HL-60 (cell line): Measurements from ENCODE around the gene TRIM61.

ENCODE experiments used
- CTCF ChIP-seq: IDR thresholded peaks from one replicate; pipeline ENCODE4 v1.5.1; 2011; ENCODE audit warnings: low read length, control low read depth, inconsistent platforms; ENCODE audit not compliant: insufficient read depth
- GABPA ChIP-seq: IDR thresholded peaks from 2 replicates; pipeline ENCODE4 v1.6.1; 2012; ENCODE audit warnings: low read depth
- POLR2AphosphoS5 ChIP-seq: IDR thresholded peaks from 2 replicates; pipeline ENCODE4 v1.6.1; 2012; ENCODE audit warnings: low read depth
- TF ChIP-seq, protein P1 (sequence below): IDR thresholded peaks from 2 replicates; pipeline ENCODE4 v1.6.1; 2012; ENCODE audit warnings: low read depth; ENCODE audit not compliant: insufficient replicate concordance

DNA sequence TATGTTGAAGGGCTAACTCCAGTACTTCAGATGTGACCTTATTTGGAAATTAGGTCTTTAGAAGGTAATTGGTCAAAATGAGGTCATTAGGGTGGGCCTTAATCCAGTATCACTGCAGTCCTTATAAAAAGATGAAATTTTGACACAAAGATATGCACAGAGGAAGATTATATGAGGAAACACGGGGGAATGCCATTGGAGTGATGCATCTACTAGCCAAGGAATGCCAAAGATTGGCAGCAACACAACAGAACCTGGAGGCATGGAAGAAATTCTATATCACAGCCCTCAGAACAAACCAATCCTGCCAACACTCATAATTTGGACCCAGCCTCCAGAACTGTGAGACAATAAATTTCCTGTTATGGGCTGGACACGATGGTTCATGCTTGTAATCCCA, 17.6 kb downstream of the TRIM61 start:
- TF ChIP-seq CTCF (no peak), GABPA (no peak), POLR2AphosphoS5 (no peak)
- TF ChIP-seq, protein P1, sequence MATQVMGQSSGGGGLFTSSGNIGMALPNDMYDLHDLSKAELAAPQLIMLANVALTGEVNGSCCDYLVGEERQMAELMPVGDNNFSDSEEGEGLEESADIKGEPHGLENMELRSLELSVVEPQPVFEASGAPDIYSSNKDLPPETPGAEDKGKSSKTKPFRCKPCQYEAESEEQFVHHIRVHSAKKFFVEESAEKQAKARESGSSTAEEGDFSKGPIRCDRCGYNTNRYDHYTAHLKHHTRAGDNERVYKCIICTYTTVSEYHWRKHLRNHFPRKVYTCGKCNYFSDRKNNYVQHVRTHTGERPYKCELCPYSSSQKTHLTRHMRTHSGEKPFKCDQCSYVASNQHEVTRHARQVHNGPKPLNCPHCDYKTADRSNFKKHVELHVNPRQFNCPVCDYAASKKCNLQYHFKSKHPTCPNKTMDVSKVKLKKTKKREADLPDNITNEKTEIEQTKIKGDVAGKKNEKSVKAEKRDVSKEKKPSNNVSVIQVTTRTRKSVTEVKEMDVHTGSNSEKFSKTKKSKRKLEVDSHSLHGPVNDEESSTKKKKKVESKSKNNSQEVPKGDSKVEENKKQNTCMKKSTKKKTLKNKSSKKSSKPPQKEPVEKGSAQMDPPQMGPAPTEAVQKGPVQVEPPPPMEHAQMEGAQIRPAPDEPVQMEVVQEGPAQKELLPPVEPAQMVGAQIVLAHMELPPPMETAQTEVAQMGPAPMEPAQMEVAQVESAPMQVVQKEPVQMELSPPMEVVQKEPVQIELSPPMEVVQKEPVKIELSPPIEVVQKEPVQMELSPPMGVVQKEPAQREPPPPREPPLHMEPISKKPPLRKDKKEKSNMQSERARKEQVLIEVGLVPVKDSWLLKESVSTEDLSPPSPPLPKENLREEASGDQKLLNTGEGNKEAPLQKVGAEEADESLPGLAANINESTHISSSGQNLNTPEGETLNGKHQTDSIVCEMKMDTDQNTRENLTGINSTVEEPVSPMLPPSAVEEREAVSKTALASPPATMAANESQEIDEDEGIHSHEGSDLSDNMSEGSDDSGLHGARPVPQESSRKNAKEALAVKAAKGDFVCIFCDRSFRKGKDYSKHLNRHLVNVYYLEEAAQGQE: no peak
